Natural killer cell (primary cell): ENCODE data around the gene UBAC2. TPM values are rescaled to one million over a fixed set of nuclear protein-coding genes. Genes with fewer than 3 reads are reported as not detected.

ENCODE experiments used
- ATAC-seq, 3 donors: fragments of 150-1000 bp in 2 of 3; fragments of 200-7000 bp in 1 of 3; cut with Tn5 transposase; 1 replicate in 1 of 3; 2 replicates in 2 of 3; pipeline ENCODE4 v1.10.0; 2021; ENCODE audit warnings: mild to moderate bottlenecking in 2 of 3, moderate library complexity in 2 of 3
- DNase-seq, 2 donors: peaks; one replicate each; pipeline versions ENCODE4 v3.0.0 to v3.0.0-alpha.2; 2013 to 2021; ENCODE audit warnings: mixed read lengths in 1 of 2
- H3K27ac ChIP-seq: one replicate; pipeline ENCODE4 v1.5.1; 2013; ENCODE audit warnings: mild to moderate bottlenecking, low read length
- H3K27me3 ChIP-seq: one replicate; pipeline ENCODE4 v1.6.1; 2013; ENCODE audit warnings: low read length; ENCODE audit not compliant: control insufficient read depth, insufficient read depth
- H3K36me3 ChIP-seq: one replicate; pipeline ENCODE4 v1.6.1; 2013; ENCODE audit warnings: low read length; ENCODE audit not compliant: control insufficient read depth, insufficient read depth
- H3K4me1 ChIP-seq: one replicate; pipeline ENCODE4 v1.6.1; 2013; ENCODE audit warnings: low read length; ENCODE audit not compliant: control insufficient read depth, insufficient read depth
- H3K4me3 ChIP-seq: one replicate; pipeline ENCODE4 v1.5.1; 2013; ENCODE audit warnings: low read length
- H3K9me3 ChIP-seq: one replicate; pipeline ENCODE4 v1.6.1; 2013; ENCODE audit warnings: low read length; ENCODE audit not compliant: control insufficient read depth, insufficient read depth
- H3K27ac Mint-ChIP-seq, 2 donors: one replicate each; pipeline ENCODE4 v1.8.0; 2022; ENCODE audit warnings: mild to moderate bottlenecking in 2 of 2, mixed read lengths in 2 of 2, moderate library complexity in 1 of 2
- H3K27me3 Mint-ChIP-seq, 2 donors: one replicate each; pipeline ENCODE4 v1.8.0; 2022; ENCODE audit warnings: low read depth in 2 of 2, mixed read lengths in 2 of 2
- H3K36me3 Mint-ChIP-seq: one replicate; pipeline ENCODE4 v1.8.0; 2022; ENCODE audit warnings: mixed read lengths
- H3K4me1 Mint-ChIP-seq, 2 donors: one replicate each; pipeline ENCODE4 v1.8.0; 2022; ENCODE audit warnings: mixed read lengths in 2 of 2
- H3K4me3 Mint-ChIP-seq: one replicate; pipeline ENCODE4 v1.8.0; 2022; ENCODE audit warnings: mild to moderate bottlenecking, moderate library complexity, mixed read lengths
- H3K9me3 Mint-ChIP-seq, 2 donors: one replicate each; pipeline ENCODE4 v1.8.0; 2022; ENCODE audit warnings: mixed read lengths in 2 of 2
- CTCF ChIP-seq: fragments of 200-600 bp; IDR thresholded peaks from one replicate; pipeline ENCODE4 v1.8.0; 2022; ENCODE audit warnings: antibody characterized with exemption
- WGBS: methylation state at CpG from one replicate; pipeline ENCODE4 v1.1.7; 2013; ENCODE audit warnings: missing lambda C conversion rate; ENCODE audit not compliant: insufficient coverage; 5-methylcytosine and 5-hydroxymethylcytosine counted together
- intact Hi-C: fragments of 100-400 bp; cut with micrococcal nuclease; formaldehyde crosslinking; loops from one replicate; pipeline ENCODE4 v1.14.2; 2022
- total RNA-seq, 4 donors: library from RNA; stranded (reverse); fragments of 120-200 nt in 1 of 4; gene quantifications; one replicate each; pipeline versions ENCODE4 v1.2.3 to v1.2.4, GENCODE V29; 2013 to 2022

UBAC2 gene
- total RNA-seq, 3 donors from 2014 or later (not counting 1 experiment from before 2014, with no cell fraction given) = 50.6 to 59.1 (median 56.4) TPM

- TF ChIP-seq CTCF = no peak
- no peaks in the 10 kb centered on the region for H3K36me3 Mint-ChIP-seq
- intact Hi-C loops = loop anchor here (5.0 kb wide), 2 partner anchors 112 to 183 kb away; no protein-coding TSS in a partner anchor
- peak overlapping the region; percentile 15 for H3K4me3 Mint-ChIP-seq
- H3K9me3 Mint-ChIP-seq = peaks cover 0 to 2% of the 10 kb centered on the region in 2 donors
- no peak for DNase-seq
- H3K4me3 ChIP-seq = no peak overlapping the region
- H3K36me3 ChIP-seq = no peaks in the 10 kb centered on the region
- H3K27me3 Mint-ChIP-seq = no peaks in the 10 kb centered on the region
- peak overlapping the region; percentile 91 for H3K27ac ChIP-seq
- no peak for ATAC-seq
- WGBS = 65% methylated on average over 2 of the region's 2 CpGs
- peaks cover 6% of the 10 kb centered on the region for H3K9me3 ChIP-seq
- peak overlapping the region; percentile 85 to 91 for H3K27ac Mint-ChIP-seq
- H3K4me1 Mint-ChIP-seq = peaks cover 47 to 48% of the 10 kb centered on the region in 2 donors
- no peaks in the 10 kb centered on the region for H3K27me3 ChIP-seq
- peaks cover 28% of the 10 kb centered on the region for H3K4me1 ChIP-seq
Observed at GRCh38 chr13:99270518-99270917, 69.9 kb downstream of the UBAC2 start.

- TF ChIP-seq CTCF = no peak
- Mint-ChIP-seq H3K27ac (peak overlapping the region; percentile 85 to 91), H3K4me3 (no peak overlapping the region), H3K27me3 (no peaks in the 10 kb centered on the region), H3K9me3 (peaks cover 0 to 2% of the 10 kb centered on the region in 2 donors), H3K4me1 (peaks cover 49 to 51% of the 10 kb centered on the region in 2 donors), H3K36me3 (no peaks in the 10 kb centered on the region)
- no peak for DNase-seq
- ATAC-seq = no peak
- Histone ChIP-seq H3K27me3 (no peaks in the 10 kb centered on the region), H3K36me3 (no peaks in the 10 kb centered on the region), H3K4me1 (peaks cover 35% of the 10 kb centered on the region), H3K27ac (peak overlapping the region; percentile 91), H3K4me3 (no peak overlapping the region), H3K9me3 (peaks cover 6% of the 10 kb centered on the region)
- WGBS = 96% methylated on average over 3 of the region's 3 CpGs
- intact Hi-C loops = loop anchor here (5.0 kb wide), 2 partner anchors 111 to 184 kb away; no protein-coding TSS in a partner anchor
Observed at GRCh38 chr13:99271249-99271648, 70.6 kb downstream of the UBAC2 start.

GRCh38 chr13:99272481-99272880, 71.8 kb downstream of the UBAC2 start:
- Mint-ChIP-seq H3K27ac (peak overlapping the region; percentile 85 to 91), H3K4me3 (no peak overlapping the region), H3K27me3 (no peaks in the 10 kb centered on the region), H3K9me3 (peaks cover 0 to 2% of the 10 kb centered on the region in 2 donors), H3K4me1 (peaks cover 52 to 59% of the 10 kb centered on the region in 2 donors), H3K36me3 (no peaks in the 10 kb centered on the region)
- Histone ChIP-seq H3K27ac (peak overlapping the region; percentile 91), H3K27me3 (no peaks in the 10 kb centered on the region), H3K36me3 (no peaks in the 10 kb centered on the region), H3K4me3 (no peak overlapping the region), H3K4me1 (peaks cover 47% of the 10 kb centered on the region), H3K9me3 (peaks cover 6% of the 10 kb centered on the region)
- 95% methylated on average over 2 of the region's 2 CpGs for WGBS
- ATAC-seq (no peak), DNase-seq (no peak)
- no peak for TF ChIP-seq CTCF
- intact Hi-C loops = loop anchor here (5.0 kb wide), 2 partner anchors 110 to 185 kb away; no protein-coding TSS in a partner anchor

GRCh38 chr13:99273128-99273527, 72.5 kb downstream of the UBAC2 start:
- Histone ChIP-seq H3K36me3 (no peaks in the 10 kb centered on the region), H3K9me3 (peaks cover 6% of the 10 kb centered on the region), H3K27ac (peak overlapping the region; percentile 91), H3K4me3 (no peak overlapping the region), H3K4me1 (peaks cover 53% of the 10 kb centered on the region), H3K27me3 (no peaks in the 10 kb centered on the region)
- ATAC-seq (peak; percentile 78 to 86 (median 83)), DNase-seq (peak; percentile 39 to 77)
- Mint-ChIP-seq H3K4me1 (peaks cover 59 to 65% of the 10 kb centered on the region in 2 donors), H3K27ac (peak overlapping the region; percentile 85 to 91), H3K27me3 (no peaks in the 10 kb centered on the region), H3K36me3 (no peaks in the 10 kb centered on the region), H3K9me3 (peaks cover 0 to 2% of the 10 kb centered on the region in 2 donors), H3K4me3 (peak overlapping the region; percentile 73)
- TF ChIP-seq CTCF = no peak
- intact Hi-C loops = loop anchor here (1.0 to 5.0 kb wide), 3 partner anchors 84 to 186 kb away; no protein-coding TSS in a partner anchor
- 56% methylated on average over 2 of the region's 2 CpGs for WGBS
